CD8-positive, alpha-beta T cell (primary cell): ENCODE data around the gene ZNF93. TPM values are rescaled to one million over a fixed set of nuclear protein-coding genes. Genes with fewer than 3 reads are reported as not detected.

Experiments used
- total RNA-seq, 46 experiments: library from RNA in 2 of 46; stranded (reverse) in 2 of 46; gene quantifications; one replicate each; pipeline ENCODE4 v1.2.3 and lab custom pipeline; 2021 to 2026

The ZNF93 gene
- total RNA-seq, 2 experiments from 2014 or later, result 5.9 to 6.8 TPM

Other genes with a start within 250 kb of the ZNF93 start
- gene ATP13A1, start 237.3 kb upstream of the ZNF93 start, total RNA-seq, result 10 to 100 TPM; 79.4 to 87.9 TPM
- gene ZNF101, start 232.1 kb upstream of the ZNF93 start, total RNA-seq, result 10 to 100 TPM; 71.2 to 75.5 TPM
- gene ZNF14, start 167.8 kb upstream of the ZNF93 start, total RNA-seq, result 10 to 100 TPM; 40.7 to 44.9 TPM
- gene ZNF506, start 79.2 kb upstream of the ZNF93 start, total RNA-seq, result 10 to 100 TPM; 50.2 to 50.4 TPM
- 1 to 10 TPM; 2.6 to 3.2 TPM for gene ZNF253, start 35.1 kb upstream of the ZNF93 start, total RNA-seq
- 10 to 100 TPM; 13.3 to 16.0 TPM for gene ZNF682, start 138.6 kb downstream of the ZNF93 start, total RNA-seq
- gene ZNF90, start 177.1 kb downstream of the ZNF93 start, total RNA-seq, result 1 to 10 TPM; 1.9 to 2.2 TPM